NCI-H226 (cell line): ENCODE data around the gene OR5M10.
"Not testable (repeated sequence)": the region's sequence is repeated elsewhere in the genome, so short reads cannot be mapped to it uniquely, and the experiment has no call there.

Source experiments
- DNase-seq: peaks from one replicate; pipeline ENCODE4 v3.0.0-alpha.2; 2015

Gene OR5M10

GRCh38 chr11:56577621-56578020 is at the start of gene OR5M10:
Gene OR5M10, minus strand, starts transcription at chr11:56577721. Its CDS starts 0 bp downstream, at chr11:56577721.
- no peak for DNase-seq

DNA sequence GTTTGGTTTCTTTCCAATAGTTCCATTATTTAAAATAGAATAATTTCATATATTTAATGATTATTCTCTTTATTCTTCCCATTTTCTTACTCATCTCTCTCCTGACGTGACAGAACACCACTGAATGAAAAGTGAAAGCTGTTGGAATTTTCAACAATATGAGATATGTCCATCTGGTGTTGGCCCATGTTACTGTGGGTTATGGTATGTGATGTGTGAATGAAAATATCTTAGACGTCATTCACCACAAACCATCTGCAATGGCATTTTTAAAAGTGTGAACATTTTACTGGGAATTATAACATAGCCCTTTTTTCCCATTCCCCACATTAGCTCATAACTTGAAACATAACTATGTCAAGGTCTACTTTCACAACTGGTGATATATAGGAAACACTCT is 48.4 kb upstream of the OR5M10 start:
- no peak for DNase-seq

- DNase-seq: peak; percentile 26
Observed at GRCh38 chr11:56624661-56625110, 47.2 kb upstream of the OR5M10 start.

- no peak for DNase-seq
Observed at GRCh38 chr11:56611174-56611573, 33.7 kb upstream of the OR5M10 start.

- DNase-seq: not testable (repeated sequence)
Observed at GRCh38 chr11:56592088-56592717, 14.7 kb upstream of the OR5M10 start.

GRCh38 chr11:56558574-56558973 is 18.9 kb downstream of the OR5M10 start:
- no peak for DNase-seq

GRCh38 chr11:56554691-56555090 is 22.8 kb downstream of the OR5M10 start:
- not testable (repeated sequence) for DNase-seq

DNA sequence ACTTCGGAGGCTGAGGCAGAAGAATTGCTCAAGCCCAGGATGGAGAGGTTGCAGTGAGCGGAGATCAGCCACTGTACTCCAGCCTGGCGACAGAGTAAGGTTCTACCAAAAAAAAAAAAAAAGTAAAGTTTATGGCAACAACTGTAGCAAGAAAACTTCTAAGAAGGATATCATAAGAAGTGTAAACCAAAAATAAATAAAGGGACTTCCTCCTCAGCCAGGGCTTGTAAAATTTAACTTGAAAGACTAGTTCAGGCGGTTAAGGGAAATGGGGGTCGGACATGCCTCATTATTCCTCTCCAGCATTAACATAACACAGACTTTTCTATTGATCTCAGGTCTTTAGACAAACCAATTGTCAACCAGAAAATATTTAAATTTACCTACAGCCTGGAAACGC is 32.0 kb downstream of the OR5M10 start:
- no peak for DNase-seq

DNA sequence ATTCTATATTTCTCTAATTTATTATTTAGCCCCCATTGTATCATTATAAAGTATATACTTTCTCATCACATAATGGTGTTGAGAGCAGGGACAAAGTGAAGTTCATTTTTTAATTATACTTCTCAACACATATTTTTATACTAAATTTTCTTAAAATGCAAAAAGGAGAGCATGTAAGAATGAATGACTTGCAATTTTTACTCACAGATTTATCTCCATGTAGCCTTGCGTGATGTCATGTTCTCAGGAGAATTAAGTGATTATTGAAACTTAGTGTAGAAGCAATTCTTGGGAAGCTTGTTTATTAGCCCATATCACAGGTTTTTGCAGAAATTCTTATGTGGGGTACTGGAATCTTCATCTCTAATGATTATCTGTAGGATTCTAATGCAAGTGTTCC is 33.8 kb downstream of the OR5M10 start:
- DNase-seq: no peak

DNA sequence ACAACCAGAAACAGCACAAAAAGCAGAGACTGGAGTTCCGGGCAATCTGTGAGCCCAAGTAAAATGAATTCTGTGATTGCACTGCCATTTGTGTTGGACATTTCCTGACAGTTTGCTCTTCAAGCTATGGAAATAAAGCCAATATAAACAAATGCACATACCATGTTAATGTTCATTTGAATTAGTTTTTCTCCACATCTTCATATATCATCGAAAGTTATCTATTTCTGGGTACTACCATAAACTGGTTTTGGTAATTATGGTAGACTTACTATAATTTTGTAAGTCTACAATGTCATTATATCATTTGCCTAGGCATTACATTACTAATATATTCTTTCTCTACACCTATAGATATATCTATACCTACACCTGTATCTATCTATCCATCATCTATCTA is 34.4 kb downstream of the OR5M10 start, which contains the start of gene OR5M11:
Gene OR5M11 (minus strand): TSS at position 101 of the 400 bp plus-strand sequence. CDS start 0 bp downstream, at position 101.
- DNase-seq: no peak

GRCh38 chr11:56533054-56533740 is 44.3 kb downstream of the OR5M10 start:
- DNase-seq: no peak

GRCh38 chr11:56531856-56532255 is 45.7 kb downstream of the OR5M10 start:
- no peak for DNase-seq
